ENCODE results near the gene ST8SIA4.

DNA sequence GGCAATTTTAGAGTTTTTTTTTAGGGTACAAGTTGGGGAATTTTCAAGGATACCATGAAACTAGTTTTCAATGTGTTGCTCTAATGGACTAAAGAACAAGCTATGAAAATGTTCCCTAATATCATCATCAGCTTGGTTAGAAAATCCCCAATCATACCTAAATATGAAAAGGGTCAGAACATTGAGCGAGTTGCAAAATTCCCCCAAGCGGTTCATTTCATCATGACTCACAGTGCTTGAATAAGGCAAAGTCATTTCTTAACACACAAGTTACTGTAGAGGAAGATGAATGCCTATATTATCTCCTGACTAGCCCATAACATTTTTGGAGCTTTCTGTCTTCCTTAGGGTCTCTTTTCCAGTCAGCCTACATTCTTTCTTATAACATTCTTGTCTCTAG, 62.7 kb downstream of the ST8SIA4 start:
- TF ChIP-seq POLR2A (IDR thresholded peaks at IDR 0.05; ENCODE audit: extremely low read depth, insufficient read length): no peak
- TF ChIP-seq, protein P1, sequence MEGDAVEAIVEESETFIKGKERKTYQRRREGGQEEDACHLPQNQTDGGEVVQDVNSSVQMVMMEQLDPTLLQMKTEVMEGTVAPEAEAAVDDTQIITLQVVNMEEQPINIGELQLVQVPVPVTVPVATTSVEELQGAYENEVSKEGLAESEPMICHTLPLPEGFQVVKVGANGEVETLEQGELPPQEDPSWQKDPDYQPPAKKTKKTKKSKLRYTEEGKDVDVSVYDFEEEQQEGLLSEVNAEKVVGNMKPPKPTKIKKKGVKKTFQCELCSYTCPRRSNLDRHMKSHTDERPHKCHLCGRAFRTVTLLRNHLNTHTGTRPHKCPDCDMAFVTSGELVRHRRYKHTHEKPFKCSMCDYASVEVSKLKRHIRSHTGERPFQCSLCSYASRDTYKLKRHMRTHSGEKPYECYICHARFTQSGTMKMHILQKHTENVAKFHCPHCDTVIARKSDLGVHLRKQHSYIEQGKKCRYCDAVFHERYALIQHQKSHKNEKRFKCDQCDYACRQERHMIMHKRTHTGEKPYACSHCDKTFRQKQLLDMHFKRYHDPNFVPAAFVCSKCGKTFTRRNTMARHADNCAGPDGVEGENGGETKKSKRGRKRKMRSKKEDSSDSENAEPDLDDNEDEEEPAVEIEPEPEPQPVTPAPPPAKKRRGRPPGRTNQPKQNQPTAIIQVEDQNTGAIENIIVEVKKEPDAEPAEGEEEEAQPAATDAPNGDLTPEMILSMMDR (IDR thresholded peaks at IDR 0.05; ENCODE audit: low read depth, low read length): no peak
- no peak for TF ChIP-seq MYC (IDR thresholded peaks at IDR 0.05; ENCODE audit: low read depth, low read length)
- TF ChIP-seq, protein P2, sequence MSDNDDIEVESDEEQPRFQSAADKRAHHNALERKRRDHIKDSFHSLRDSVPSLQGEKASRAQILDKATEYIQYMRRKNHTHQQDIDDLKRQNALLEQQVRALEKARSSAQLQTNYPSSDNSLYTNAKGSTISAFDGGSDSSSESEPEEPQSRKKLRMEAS (IDR thresholded peaks at IDR 0.05; ENCODE audit: low read depth, low read length): no peak
